ENCODE measurements around the gene SIRPA.

The SIRPA gene

DNA sequence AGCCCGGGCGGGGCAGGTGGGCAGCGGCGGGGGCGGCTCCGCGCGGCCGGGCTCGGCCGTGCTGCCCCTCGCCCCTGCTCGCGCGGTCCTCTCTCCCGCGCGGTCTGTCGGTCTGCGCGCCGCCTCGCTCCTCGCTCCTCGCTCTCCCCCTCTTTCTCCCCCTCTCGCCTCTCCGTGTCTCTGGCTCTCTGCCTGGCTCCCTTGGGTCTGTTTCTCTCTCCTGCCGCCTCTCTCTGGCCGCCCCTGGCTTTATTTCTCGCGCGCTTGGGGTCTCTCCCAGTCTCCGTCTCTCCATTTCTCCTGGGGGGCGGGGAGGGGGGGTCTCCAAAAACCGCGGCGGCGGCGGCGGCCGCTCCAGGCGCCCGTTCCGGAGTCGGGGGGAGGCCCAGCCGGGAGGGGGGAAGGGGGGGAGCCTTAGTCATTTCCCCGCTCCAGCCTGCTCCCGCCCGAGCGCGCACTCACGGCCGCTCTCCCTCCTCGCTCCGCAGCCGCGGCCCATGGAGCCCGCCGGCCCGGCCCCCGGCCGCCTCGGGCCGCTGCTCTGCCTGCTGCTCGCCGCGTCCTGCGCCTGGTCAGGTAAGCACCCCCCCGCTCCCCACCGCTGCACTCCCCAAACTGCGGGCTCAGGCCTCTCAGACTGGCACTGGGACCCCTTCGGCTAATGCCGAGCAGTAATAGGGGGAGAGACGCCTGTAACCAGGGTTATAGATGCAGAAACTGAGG lies at the start of gene SIRPA:
Gene SIRPA, plus strand, starts transcription at position 457 of the 723 bp plus-strand sequence. Its CDS starts 41 bp downstream, at position 498.
- DNase-seq: peak in 1 of 2 donors; percentile 14

- no peak for DNase-seq
These were observed 49.5 kb upstream of the SIRPA start for GRCh38 chr20:1845701-1846100.

DNA sequence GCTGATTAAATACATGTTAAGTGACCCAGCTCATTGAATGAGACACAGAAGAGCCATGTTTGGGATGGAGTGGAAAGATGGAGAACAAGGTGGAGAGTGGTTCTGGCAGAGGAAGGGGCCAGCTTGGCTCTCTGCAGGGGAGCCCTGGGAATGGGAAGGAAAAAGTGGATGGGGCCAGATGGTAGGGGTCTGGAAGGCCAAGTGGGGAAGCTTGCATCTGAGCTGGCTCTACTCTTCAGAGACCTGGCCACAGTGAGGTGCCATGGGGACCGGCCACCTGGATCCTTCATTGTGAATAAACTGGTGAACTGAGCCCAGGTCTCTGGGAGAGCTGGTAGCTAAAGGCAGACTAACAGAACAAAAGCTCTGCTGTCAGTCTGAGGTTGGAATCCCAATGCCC lies 48.9 kb upstream of the SIRPA start:
- no peak for DNase-seq

DNA sequence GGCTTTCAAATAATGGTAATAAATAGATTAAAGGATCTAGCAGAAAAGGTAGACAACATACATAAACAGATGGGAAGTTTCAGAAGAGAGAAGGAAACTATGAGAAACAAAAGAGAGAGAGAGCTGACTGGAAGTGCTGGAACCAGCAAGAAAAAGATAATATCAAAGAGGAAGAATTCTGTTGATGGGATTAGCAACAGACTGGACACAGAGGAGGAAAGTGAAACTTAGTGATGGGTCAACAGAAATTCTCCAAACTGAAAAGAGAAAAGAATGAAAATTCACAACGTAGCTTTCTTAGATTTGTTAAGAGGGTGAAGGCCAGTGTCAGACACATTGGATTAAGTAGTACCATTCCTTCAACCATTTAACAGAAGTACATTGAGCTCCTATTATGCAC lies 48.3 kb upstream of the SIRPA start:
- DNase-seq: no peak

- no peak for DNase-seq
These were observed 47.4 kb upstream of the SIRPA start for GRCh38 chr20:1847780-1848179.

DNA sequence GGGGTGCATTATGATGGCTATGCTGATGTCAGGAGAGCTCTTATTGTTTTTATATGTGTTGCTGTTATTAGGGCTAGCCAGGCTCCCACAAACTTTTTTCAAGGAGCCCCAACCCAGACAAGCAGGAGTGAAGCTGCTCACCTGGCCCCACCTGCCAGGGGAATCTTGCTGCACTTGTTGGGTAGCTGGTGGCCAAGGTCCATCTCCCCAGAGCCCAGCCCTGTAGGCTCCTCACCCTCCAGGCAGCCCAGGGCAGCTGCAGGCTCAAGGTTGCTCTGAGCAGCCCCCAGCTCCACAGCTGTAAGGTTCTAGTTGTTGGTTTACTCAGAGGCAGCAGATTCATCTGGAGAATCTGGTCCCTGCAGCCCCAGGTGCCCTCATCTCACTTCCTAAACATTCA lies 46.8 kb upstream of the SIRPA start:
- no peak for DNase-seq

GRCh38 chr20:1851396-1851795 lies 43.8 kb upstream of the SIRPA start:
- DNase-seq: no peak

GRCh38 chr20:1853473-1853872 lies 41.7 kb upstream of the SIRPA start:
- no peak for DNase-seq

DNA sequence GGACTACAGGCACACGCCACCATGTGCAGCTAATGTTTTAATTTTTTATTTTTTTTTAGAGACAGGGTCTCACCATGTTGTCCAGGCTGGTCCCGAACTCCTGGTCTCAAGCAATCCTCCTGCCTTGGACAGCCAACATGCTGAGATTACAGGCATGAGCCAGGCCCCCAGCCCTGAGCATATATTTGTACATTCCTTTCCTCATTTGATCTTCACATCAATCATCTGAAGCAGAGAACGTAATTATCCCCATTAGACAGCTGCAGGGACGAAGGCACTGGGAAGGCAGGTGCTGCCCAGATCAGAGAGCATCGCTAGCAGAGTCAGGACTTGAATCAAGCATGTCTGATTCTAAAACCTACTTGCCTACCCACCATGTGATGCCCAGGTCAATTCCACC lies 41.0 kb upstream of the SIRPA start:
- DNase-seq: no peak

- DNase-seq: no peak
These were observed 40.1 kb upstream of the SIRPA start for GRCh38 chr20:1855109-1855508.

DNA sequence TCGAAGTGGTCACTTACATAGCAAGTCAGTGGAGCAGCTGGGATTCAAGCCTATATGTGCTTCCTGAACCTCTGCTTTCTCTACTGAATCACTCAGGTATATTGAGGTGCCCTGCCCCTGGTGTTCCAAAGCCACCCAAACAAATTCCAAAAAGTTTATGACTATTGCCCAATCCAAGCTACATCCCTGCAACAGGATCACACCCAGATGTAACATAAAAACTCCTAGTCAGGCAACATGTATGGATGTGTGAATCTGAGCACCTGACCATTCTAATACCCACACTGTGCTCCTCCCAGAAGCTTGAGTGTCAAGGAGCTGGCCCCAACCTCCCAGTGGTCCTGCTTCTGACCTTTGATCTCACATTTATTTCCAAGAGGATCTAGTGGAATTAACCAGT lies 39.5 kb upstream of the SIRPA start:
- DNase-seq: no peak

GRCh38 chr20:1856424-1856823 lies 38.8 kb upstream of the SIRPA start:
- no peak for DNase-seq

DNA sequence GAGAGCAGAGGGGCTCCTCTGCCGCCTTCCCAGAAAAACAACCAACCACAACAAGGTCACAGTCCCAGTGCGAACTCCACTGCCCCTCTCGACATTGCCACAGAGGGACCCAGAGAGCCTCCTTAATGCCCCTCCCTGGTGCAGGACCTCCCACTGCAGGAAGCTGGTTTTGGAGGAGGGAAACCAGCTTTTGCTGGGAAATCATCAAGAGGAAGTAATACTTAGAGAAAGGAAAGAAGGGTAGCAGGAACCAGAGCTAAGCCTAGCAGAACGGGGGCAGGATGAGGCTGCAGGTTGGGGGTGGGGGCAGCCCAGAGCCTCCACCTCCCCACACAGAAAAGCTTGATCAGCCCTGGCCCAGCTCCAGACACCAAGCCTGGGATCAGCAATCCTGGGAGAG lies 37.7 kb upstream of the SIRPA start:
- no peak for DNase-seq

GRCh38 chr20:1858871-1859270 lies 36.3 kb upstream of the SIRPA start:
- DNase-seq: no peak

DNA sequence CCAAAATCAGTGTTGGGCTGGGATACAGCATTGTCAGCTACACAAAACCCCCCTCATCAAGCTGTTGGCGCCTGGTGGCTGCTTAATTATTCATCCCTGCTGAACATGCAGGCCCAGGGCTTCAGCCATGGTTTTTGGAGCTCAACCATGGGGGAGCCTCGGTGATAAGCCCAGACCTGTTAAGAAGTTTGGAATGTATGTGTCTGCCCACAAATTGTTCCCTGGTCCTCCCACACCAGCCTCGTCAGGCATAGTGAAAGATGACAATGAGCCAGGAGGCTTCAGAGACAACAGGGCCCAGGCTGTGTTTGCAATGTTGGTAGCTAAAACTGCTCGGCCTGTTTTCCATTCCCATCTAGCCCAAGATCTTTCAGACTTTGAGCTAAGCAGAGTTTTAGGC lies 34.8 kb upstream of the SIRPA start:
- DNase-seq: no peak

DNA sequence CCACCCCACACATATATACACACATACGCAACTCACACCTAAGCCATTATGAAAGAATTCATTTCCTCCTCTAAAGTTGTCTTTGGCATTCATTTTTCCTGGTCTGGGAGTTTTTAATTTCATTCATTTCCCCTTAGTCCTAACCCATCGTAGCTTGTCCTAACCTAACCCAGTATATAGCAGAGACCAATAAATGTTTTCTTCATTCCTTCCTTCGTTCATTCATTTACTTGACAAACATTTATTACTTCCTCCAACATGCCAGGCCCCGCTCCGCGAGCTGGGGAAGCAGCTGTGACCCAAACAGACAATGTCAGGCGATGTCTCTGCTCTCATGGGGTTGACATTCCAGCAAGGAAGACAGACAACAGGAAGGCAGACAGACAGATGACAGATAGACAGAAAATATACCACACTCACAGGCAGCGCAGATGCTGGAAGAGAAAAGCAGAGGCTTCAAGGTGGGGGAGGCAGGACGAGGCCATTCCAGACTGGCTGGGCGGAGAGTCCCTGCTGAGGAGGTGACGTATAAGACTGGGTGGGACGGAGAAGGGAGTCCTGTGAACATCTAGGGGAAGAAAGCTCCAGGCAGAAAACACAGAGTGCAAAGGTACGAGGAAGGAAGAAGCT lies 33.7 kb upstream of the SIRPA start:
- no peak for DNase-seq

- DNase-seq: no peak
These were observed 33.1 kb upstream of the SIRPA start for GRCh38 chr20:1861996-1862662.

GRCh38 chr20:1862663-1863053 lies 32.5 kb upstream of the SIRPA start:
- DNase-seq: no peak

DNA sequence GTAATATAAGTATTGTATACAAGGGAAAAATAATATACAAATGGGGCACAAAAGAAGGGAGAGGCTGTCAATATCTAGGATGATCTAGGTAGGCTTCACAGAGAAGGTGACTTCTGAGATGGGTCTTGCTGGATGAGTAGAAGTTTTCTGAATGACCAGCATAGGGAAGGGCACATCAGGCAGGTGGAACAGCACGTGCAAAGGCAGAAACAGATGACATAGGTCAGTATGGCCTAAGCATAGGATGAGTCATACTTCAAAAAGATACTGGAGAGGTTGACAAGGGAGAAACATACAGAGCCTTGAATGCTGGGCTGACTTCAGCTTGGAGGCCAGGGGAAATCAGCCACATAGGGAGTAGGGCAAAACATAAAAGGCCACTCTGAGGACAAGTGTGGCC lies 31.9 kb upstream of the SIRPA start:
- DNase-seq: no peak

- no peak for DNase-seq
These were observed 28.4 kb upstream of the SIRPA start for GRCh38 chr20:1866834-1867233.

GRCh38 chr20:1867495-1868260 lies 27.5 kb upstream of the SIRPA start:
- DNase-seq: no peak

DNA sequence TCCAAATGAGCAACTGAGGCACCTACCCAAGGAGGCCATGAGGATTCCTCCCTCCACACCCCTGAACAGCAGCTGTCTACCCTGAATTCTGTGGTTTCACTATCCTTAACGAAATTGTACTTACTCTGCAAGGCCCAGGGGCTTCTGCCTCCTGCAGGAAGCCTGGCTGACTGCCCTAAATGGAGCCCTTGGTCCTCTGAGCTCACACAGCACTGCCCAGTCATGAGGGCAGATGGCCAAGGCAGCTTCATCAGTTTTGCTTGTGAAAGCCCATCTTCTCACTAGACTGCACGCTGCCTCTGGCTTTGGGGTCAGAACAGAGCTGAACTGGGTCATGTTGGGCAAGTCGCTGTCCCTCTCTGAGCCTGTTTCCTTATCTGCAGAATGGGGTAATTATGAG lies 26.4 kb upstream of the SIRPA start:
- DNase-seq: no peak

- DNase-seq: no peak
These were observed 24.9 kb upstream of the SIRPA start for GRCh38 chr20:1870323-1870722.

Data from stimulated activated CD4-positive, alpha-beta T cell treated with anti-CD3 and anti-CD28 coated beads, Interleukin-2, amount 100 ng/mL, for 24 hours (primary cell).